DMS79 treated with DMSO at 0.1 percent for 48 hours (cell line): ENCODE results near the gene TGFBR2.
"Not testable (repeated sequence)": the region's sequence is repeated elsewhere in the genome, so short reads cannot be mapped to it uniquely, and the experiment has no call there.

Experiments
- DNase-seq: peaks from one replicate; lab custom pipeline; 2025; lab: John Stamatoyannopoulos, UW

The TGFBR2 gene

GRCh38 chr3:30619318-30619717, 12.9 kb downstream of the TGFBR2 start:
- DNase-seq, result no peak

GRCh38 chr3:30620402-30621360, 14.3 kb downstream of the TGFBR2 start:
- DNase-seq, result no peak

- no peak for DNase-seq
These were observed 15.2 kb downstream of the TGFBR2 start for GRCh38 chr3:30621576-30621975.

- no peak for DNase-seq
These were observed 15.7 kb downstream of the TGFBR2 start for GRCh38 chr3:30622047-30622545.

DNA sequence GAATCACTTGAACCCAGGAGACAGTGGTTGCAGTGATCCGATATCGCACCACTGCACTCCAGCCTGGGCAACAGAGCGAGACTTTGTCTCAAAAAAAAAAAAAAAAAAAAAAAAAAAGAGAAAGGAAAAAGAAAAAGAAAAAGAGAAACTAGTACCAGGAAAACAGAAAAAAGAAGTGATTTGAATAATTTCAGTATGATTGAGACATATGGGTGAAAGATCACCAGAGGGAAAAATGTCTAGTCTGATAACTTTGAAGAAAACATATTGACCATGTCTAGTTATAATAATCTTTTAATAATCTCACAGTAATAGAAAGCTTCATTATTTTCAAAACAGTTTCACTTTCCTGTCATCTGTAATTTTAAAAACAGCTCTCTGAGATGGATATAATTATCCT, 16.4 kb downstream of the TGFBR2 start:
- no peak for DNase-seq

DNA sequence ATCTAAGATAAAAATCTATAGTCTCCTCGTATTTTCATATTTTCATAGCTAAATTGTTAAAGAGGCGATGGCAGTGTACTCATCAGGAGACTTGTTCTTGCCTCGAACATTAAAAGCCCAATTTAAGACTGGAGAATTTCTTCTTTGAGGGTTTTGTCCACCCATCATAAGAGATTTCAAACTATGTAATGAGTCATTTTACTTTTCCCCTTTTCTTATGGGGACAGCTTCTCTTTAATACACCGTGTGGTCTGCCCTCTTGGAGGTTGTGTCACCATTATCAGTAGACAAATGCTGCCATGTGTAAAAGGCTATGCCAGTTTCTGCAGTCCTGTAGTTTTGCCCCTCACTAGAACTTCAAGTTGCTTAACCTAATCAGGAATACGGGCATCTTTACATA, 16.9 kb downstream of the TGFBR2 start:
- no peak for DNase-seq

GRCh38 chr3:30624480-30624879, 18.1 kb downstream of the TGFBR2 start:
- not testable (repeated sequence) for DNase-seq

DNA sequence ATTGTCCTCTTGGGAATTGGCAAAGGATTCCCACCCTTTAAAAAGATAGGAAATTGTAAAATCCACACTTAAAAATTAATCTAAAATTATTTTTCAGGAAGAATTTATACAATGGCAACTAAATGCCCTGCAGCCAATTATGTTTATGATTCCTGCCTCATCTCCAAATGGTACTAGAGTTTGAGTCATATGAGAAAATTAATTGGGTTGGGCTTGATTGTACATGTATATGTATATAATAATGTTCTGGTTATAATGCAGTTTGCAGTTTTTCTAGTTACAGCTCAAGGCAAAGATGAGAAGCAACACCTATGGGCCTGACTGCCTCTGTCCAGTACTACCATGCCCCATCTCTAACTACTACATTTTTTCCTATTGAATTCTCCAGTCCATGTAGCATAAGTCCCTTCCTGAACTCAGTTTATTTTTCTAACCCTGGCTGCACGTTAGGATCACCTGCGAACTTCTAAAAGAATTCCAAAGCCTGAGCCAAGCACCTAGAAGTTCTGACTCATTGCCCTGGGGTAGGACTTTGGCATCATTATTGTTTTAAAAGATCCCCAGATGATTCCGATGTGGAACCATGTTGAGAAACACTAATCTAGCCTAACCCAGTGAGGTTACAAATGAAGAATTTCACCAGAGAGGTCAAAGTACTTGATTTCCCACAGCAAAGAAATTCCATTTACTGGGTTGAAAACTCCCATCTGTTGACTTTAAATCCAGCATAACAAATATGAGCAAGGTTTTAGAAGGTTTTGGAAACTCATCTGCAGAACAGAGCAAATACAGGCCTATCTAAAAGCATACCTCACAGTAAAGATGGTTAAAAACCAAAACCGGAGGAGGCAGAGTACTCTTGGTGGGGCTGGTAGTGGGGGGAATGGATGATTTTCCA, 19.4 kb downstream of the TGFBR2 start:
- DNase-seq, result no peak

DNA sequence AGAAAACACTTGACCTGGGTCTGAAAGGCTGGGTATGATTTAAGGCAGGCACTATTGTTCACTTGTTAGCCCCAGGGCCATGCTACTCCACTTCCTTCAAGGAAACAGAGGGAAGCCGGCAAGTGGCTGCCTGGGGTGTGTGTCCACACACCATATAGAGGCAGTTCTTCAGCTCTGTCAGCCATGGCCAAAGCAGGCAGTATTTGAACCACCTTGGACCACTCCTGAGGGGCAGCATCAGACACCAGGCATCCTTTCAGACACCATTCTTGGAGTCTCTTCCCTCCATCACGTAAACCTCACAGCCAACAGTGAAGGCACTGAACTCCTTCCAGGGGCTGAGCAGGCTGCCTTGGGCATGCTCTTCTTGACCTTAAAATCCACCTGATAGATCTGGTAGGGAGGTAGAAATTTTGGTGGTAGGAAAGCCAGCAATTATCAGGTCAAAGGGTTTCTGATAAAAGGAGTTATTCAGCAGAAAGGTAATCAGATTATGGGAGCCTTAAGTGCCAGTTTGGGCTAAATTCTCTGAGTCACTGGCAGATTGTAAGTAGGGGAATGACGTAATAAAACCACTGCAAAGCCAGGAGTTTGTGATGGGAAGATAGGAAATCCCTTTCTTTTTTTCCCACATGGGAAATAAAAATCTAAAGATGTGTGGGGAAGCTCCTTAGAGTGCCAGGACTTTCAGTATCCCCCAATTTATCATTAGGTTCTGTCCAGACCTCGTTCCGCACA, 20.2 kb downstream of the TGFBR2 start:
- no peak for DNase-seq

GRCh38 chr3:30628205-30628900, 22.0 kb downstream of the TGFBR2 start:
- DNase-seq, result no peak

DNA sequence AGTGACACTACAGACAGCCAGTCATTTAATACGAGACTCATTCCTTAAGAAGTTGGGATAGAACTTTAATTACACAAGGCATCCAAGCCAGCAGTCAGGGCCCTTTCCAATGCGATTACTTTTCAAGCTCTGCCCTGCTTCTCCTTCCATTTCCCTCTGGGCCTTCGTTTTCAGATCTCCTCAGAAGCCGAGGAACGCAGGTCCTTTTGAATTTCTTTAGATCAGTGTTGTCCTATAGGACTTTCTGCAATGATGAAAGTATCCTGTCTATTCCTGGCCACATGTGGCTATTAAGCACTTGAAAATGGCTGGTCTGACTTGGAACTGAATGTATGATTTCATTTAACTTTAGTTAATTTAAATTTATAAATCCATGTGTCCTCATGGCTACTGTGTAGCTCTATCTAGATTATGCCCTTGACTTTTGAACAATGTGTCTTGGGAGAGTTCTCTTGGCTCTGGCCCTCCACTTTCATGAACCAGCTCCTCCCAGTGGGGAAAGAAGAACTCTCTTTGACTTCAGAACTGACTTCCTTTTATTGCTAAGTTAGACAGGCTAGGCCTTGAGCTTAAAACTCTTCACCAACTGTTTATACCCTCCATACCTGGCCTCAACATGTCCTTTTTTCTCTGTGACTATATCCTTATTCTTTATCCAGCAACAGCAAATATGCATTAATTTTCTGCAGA, 22.6 kb downstream of the TGFBR2 start:
- no peak for DNase-seq

GRCh38 chr3:30629746-30630145, 23.3 kb downstream of the TGFBR2 start:
- DNase-seq, result no peak

GRCh38 chr3:30630238-30631030, 24.0 kb downstream of the TGFBR2 start:
- DNase-seq, result no peak

DNA sequence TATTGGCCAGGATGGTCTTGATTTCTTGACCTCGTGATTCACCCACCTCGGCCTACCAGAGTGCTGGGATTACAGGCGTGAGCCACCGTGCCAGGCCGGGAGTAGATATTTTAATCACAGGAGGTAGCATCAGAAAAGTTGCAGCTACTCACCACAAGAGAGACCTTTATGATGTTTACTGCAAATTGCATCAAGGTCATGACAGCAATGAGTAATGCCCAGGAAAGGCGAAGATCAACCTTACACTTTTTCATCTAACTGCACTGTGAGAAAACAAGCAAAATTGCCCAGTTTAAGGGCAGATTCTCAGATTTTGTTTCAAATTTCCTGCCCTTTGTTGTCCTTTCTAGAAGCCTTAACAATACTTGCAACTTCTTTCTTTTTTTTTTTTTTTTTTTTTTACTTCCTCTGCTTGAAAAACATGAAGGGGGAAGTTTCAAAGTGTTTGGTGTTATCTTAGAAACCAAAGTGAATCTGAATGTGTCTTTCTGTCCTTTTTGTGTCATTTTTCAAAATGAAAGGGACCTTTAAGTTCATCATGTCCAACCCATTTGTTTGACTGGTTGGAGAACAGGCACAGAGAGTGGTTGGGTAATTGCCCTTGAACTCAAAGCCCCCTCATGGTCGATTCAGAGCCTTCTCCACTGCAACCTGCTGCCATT, 25.0 kb downstream of the TGFBR2 start:
- no peak for DNase-seq

DNA sequence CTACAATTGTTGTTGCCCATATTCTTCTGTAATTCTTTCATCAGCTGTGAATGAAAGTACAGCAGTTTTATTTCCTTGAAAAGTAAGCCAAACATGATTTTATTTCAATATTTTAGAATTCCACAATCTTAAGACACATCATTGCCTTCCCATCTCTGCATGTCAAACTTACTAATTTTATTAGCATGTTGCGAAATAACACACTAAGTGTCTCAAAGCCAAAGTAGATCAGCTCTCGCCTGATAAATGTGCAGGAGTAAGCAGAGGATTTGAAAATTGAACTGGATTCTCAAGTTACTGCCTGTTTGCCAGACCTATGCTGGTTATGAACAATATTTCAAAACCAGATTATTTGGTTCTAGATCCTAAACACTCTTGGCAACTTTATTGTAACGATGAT, 25.7 kb downstream of the TGFBR2 start:
- no peak for DNase-seq

DNA sequence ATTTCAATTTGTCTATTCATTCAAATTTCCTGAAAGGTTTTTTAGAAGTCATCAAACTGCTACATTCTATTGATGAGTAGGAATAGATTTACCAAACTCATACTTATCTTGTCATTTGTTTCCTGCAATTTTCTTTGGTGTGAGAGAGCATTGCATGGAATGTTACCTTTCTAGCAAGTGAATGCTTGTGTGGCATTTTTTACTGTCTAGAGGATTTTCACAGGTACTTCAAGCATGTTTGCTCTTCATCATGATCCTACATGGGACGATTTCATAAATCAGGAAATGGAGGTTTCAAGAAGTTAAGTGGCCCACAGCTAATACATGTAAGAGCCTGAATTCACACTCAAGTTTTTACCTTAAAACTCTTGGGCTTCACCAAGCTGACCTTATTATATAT, 26.1 kb downstream of the TGFBR2 start:
- DNase-seq, result no peak

DNA sequence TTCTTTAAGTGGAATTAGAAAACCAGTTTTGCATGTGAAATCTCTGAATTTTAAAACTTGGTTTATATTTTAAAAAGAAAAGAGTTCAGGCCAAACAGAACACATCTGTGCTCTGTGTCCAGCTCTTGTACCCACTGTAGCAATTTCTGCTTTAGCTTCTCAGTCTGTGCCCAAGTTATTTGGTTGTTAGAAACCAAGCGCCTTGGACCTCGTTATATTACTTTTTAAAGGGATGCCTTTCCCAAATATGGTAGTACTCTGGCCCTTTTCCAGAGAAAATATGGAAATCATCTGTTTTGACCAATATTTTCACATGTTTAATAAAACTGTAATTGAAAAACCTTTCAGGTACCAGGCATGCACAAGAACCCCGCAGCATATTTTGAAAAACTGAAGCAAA, 27.3 kb downstream of the TGFBR2 start:
- DNase-seq, result no peak

- no peak for DNase-seq
These were observed 28.6 kb downstream of the TGFBR2 start for GRCh38 chr3:30634761-30635735.
